ENCODE results near the gene NUP85.
"Not testable (repeated sequence)": the region's sequence is repeated elsewhere in the genome, so short reads cannot be mapped to it uniquely, and the experiment has no call there.

The NUP85 gene

DNA sequence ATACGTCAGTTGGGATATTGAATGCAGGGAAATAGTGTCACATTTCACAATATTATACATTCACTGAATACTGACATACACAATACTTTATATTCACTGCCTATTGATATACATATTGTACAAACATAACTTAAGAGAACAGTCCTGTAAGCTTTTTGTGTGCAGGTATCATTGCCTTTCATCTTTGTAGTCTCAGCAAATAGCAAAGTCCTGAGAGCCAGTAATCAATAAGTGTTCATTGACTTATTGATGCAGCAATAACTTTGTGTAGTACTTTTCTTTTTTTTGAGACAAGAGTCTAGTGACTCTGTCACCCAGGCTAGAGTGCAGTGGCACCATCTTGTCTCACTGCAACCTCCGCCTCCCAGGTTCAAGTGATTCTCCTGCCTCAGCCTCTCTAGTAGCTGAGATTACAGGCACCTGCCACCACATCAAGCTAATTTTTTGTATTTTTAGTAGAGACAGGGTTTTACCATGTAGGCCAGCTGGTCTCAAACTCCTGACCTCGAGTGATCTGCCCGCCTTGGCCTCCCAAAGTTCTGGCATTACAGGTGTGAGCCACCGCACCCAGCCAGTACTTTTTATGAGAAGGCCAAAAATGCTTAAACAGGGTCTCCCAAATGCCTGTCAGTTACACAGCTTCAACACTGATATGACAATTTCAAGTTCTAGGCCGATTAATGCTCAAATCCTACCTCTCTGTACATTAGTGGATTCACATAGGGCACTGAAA lies 5.4 kb upstream of the NUP85 start:
- no peak for DNase-seq

GRCh38 chr17:75205793-75206163 lies 299 bp downstream of the NUP85 start:
- DNase-seq: no peak

DNA sequence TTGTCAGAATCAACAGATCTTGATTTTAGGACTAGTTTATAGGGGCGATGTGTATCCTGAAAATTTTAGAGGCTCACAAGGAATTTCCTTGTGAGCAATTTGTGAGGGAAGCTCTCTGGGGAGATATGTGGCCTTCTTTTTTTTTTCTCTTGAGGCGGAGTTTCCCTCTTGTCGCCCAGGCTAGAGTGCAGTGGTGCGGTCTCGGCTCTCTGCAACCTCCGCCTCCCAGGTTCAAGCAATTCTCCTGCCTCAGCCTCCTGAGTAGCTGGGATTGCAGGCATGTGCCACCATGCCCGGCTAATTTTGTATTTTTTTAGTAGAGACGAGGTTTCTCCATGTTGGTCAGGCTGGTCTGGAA lies 1.6 kb downstream of the NUP85 start:
- not testable (repeated sequence) for DNase-seq

GRCh38 chr17:75207760-75208159 lies 2.3 kb downstream of the NUP85 start:
- no peak for DNase-seq

GRCh38 chr17:75208161-75208560 lies 2.7 kb downstream of the NUP85 start:
- no peak for DNase-seq

DNA sequence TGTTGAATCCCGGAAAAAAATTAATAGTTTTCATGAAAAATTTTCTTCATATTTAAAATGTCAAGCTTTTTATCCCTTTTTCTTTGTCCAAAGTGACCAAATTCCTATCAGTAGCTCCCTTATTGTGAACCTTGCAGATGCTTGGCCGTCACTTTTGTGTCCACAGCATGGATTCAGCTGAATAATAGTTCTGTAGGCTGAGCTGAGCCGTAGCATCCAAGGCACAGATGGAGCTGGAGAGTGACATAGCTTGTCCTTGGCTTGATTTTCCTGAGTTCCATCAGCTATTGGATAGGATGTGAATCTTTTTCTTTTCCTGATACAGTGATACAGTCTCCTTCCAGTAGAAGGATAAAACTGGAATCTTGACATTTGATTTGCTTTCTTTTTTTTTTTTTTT lies 3.6 kb downstream of the NUP85 start:
- no peak for DNase-seq

DNA sequence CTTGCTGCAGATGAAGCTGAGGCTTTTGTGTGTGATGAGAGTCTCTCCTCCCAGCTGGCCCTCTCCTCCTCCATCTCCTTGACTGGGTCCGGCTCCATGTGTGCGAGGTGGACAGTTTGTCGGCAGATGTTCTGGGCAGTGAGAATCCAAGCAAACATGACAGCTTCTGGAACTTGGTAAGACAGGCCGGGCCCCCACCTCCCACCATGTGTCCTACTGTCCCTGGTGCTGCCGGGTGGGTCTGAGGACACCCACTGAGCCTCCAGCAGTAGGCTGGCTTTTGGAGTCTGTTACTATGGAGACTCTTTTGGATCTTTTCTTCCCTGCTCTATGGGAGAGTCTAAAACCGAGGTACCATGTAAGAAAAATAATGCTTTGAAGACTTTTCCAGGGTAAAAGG lies 12.7 kb downstream of the NUP85 start:
- DNase-seq: no peak

- DNase-seq: no peak
Observed at GRCh38 chr17:75219815-75220214, 14.3 kb downstream of the NUP85 start.

GRCh38 chr17:75225016-75225415 lies 19.5 kb downstream of the NUP85 start:
- DNase-seq: no peak

- DNase-seq: no peak
Observed at GRCh38 chr17:75227729-75228128, 22.2 kb downstream of the NUP85 start.

DNA sequence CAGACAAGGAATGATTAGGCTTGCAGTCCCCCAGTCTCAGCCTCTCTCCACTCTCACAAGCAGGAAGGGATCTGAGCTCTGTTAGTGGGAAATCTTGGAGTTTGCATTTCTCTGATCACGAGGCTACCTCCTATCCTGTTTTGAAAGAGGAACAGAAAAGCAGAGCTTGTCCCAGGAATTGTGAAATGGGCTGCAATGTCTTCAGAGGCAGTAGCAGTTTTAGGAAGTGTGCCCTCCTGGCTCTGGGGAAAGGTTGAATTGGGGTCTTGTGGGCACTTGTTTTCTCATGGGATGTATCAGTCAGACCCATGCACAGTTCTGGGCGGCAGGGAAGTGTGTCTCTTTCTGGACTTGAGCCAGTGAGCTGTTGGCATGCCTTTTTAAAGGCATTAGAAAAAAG lies 22.8 kb downstream of the NUP85 start:
- no peak for DNase-seq

GRCh38 chr17:75228847-75229246 lies 23.4 kb downstream of the NUP85 start:
- DNase-seq: no peak

DNA sequence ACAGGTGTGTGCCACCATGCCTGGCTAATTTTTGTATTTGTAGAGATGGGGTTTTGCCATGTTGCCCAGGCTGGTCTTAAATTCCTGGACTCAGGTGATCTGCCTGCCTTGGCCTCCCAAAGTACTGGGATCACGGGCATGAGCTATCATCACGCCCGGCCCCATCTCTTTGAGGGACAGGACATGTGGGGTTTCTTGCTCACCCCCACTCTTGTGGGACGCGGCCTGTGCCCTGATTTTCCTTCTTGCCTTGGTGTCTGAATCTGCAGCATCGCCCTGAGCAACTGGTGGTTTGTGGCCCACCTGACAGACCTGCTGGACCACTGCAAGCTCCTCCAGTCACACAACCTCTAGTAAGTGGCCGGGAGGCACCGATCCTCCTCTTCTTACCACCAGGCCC lies 25.6 kb downstream of the NUP85 start:
- DNase-seq: no peak

- DNase-seq: no peak
Observed at GRCh38 chr17:75231741-75232464, 26.4 kb downstream of the NUP85 start.

DNA sequence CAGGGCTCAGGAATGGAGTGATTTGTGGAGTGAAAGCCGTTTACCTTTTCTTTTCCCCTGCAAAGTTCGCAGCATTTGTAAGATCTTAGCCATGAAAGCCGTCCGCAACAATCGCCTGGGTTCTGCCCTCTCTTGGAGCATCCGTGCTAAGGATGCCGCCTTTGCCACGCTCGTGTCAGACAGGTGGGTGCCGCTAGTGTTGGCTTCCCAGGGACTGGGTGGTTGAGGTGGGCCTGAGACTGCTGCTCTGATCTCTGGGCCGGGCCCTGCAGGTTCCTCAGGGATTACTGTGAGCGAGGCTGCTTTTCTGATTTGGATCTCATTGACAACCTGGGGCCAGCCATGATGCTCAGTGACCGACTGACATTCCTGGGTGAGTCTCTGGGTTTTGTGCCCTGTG lies 27.3 kb downstream of the NUP85 start:
- DNase-seq: no peak

DNA sequence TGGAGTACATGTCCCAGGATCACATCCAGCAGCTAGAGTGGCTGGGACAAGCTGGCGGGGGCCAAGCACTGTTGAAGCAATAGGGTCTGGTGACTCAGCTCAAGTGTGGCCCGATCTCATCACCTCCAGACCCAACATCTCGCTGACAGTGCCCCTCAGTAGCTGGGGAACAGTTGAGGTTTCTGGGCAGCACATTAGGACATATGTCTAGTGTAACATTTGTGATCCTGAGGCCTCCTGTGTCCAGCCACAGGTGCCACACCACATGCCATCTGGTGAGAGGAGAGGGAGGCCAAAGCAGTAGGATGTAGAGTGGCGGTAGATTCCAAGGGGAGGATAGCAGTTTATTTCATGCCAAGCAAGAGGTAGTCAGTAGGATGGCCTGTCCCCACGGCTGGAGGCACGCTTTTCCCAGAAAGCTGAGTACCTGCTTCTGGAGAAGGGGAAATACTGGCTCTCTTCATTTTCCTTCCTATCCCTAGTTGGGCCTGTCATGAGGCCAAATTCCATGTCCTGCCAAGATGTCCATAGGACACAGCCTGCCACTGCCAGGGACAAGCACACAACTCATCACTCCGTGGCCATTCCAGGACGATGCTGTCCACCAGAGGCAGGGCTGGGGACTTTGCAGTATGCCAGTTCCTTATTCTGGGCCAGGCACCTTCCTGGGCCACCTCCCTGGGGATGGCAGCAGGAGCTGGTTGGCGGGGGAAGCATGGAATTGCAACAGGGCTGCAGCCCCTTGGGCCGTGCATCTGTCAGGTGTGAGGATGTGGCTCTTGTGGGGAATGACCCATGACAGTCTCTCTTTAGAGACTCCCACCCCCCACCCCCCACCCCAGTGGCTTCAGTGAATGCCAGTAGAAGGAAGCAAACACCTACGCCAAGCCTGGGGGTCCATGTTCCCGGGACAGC lies 31.9 kb downstream of the NUP85 start:
- no peak for DNase-seq

- DNase-seq: no peak
Observed at GRCh38 chr17:75238020-75238580, 32.6 kb downstream of the NUP85 start.

DNA sequence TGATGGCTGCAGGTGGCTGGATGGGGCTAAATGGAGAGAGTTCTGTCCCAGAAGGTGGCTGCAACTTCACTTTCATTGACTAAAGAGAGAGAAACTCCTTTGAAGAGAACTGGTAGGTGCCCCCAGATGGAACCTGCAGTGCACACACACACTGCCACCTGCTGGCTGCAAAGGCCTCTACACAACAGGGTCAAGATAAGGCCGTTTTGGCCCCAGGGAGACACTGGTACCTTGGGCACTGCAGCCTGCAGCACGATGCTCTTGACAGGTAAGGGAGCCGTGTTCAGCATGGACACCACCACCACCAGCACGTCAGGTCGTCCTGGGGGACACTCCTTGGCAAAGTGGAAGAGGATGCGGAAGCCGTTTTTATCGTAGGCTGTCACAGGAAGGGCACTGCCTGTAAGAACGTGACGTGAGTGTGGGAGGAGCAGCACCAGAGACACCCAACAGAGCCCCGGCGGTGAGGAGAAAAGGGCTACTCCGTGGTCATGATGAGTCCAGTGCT lies 33.3 kb downstream of the NUP85 start:
- DNase-seq: peak; percentile 50

DNA sequence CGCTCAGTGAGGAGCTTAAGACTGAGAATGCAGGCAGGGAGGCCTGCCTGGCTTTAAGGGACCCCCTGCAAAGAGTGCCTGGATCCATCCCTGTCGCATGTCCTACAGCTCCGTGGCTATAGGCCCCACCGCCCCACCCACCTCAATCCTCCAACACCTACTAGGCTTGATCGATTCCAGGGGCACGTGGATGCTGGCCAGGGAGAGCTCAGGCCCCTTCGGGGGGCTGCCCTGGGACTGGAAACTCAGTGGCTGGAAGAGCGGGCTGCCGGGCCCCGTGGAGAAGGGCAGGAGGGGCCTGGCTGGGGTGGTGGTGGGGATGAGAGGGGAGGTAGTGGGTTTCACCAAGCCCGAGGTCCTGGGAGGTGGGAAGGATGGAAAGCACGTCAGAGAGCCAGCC lies 33.7 kb downstream of the NUP85 start:
- DNase-seq: no peak

GRCh38 chr17:75239778-75240393 lies 34.4 kb downstream of the NUP85 start:
- no peak for DNase-seq

- no peak for DNase-seq
Observed at GRCh38 chr17:75240394-75241142, 35.1 kb downstream of the NUP85 start.

- DNase-seq: no peak
Observed at GRCh38 chr17:75241143-75241430, 35.6 kb downstream of the NUP85 start.

Measured in effector CD4-positive, alpha-beta T cell (primary cell).